Upper lobe of right lung (tissue), 1 donor: ENCODE data around the gene DPP10. TPM values are rescaled to one million over a fixed set of nuclear protein-coding genes. Genes with fewer than 3 reads are reported as not detected.
"Not testable (repeated sequence)": the region's sequence is repeated elsewhere in the genome, so short reads cannot be mapped to it uniquely, and the experiment has no call there.

Experiments used
- ATAC-seq: fragments of 200-7000 bp; cut with Tn5 transposase; one replicate; pipeline ENCODE4 v1.9.1; 2020; ENCODE audit warnings: mild to moderate bottlenecking, moderate library complexity
- DNase-seq: peaks from one replicate; pipeline ENCODE4 v3.0.0-alpha.2; 2020
- H3K27ac ChIP-seq: fragments of 200-600 bp; one replicate; pipeline ENCODE4 v1.8.0; 2022
- H3K27me3 ChIP-seq: fragments of 200-600 bp; one replicate; pipeline ENCODE4 v1.8.0; 2022; ENCODE audit warnings: mild to moderate bottlenecking
- H3K36me3 ChIP-seq: fragments of 200-600 bp; one replicate; pipeline ENCODE4 v1.8.0; 2022
- H3K4me1 ChIP-seq: fragments of 200-600 bp; one replicate; pipeline ENCODE4 v1.8.0; 2022
- H3K4me3 ChIP-seq: fragments of 200-600 bp; one replicate; pipeline ENCODE4 v1.8.0; 2022; ENCODE audit warnings: mild to moderate bottlenecking
- H3K9me3 ChIP-seq: fragments of 200-600 bp; one replicate; pipeline ENCODE4 v1.8.0; 2022
- CTCF ChIP-seq: fragments of 200-600 bp; IDR thresholded peaks from one replicate; pipeline ENCODE4 v1.8.0; 2022; ENCODE audit warnings: antibody characterized with exemption
- intact Hi-C: fragments of 100-400 bp; cut with DNase I; formaldehyde crosslinking; loops from one replicate; pipeline ENCODE4 v1.11.0; 2022
- total RNA-seq: library from RNA; stranded (reverse); fragmentation: NEBNext Ultra II Directional; extraction: Animal tissue kit (Norgen Biotek cat#: 25700); gene quantifications from one replicate; pipeline ENCODE4 v1.2.1, GENCODE V29; 2021
- donor health status: DM: no; HTN: yes; CAD: no; lungs with severe emphysema.

The DPP10 gene
- total RNA-seq, 1 donor from 2014 or later: 1.0 TPM

DNA sequence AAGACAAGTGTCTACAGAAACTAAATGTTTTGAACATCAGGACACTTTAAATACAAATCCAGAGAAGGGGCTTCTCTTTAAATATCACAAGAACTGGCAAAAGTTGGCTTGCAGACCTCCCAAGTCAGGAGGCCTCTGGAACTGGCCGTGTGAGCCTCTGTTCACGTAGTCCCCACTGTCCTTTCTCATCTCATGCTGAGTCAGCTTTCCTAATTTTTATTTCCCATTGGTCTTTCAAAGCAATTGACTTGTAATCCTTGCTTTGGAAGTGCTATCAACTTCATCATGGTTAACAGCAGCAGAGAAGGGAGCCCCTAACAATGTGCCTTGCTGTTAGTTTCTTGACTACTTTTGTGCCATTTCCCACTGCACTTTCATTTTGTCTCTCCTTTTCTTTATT lies 303.3 kb downstream of the DPP10 start:
- H3K4me3 ChIP-seq: no peak overlapping the region
- H3K4me1 ChIP-seq: no peaks in the 10 kb centered on the region
- TF ChIP-seq CTCF: no peak
- intact Hi-C loops: no loop called here
- ATAC-seq (no peak), DNase-seq (no peak)
- H3K27me3 ChIP-seq: no peaks in the 10 kb centered on the region
- H3K9me3 ChIP-seq: no peaks in the 10 kb centered on the region
- H3K36me3 ChIP-seq: no peaks in the 10 kb centered on the region
- H3K27ac ChIP-seq: no peak overlapping the region

- H3K36me3 ChIP-seq, DNase-seq, ATAC-seq, H3K4me1 ChIP-seq, intact Hi-C loops, H3K27ac ChIP-seq, H3K27me3 ChIP-seq, H3K9me3 ChIP-seq, H3K4me3 ChIP-seq: not testable (repeated sequence)
These were observed 305.7 kb downstream of the DPP10 start for GRCh38 chr2:114748175-114748574.

- ATAC-seq: peak; percentile 44
- Histone ChIP-seq H3K4me3 (no peak overlapping the region), H3K36me3 (no peaks in the 10 kb centered on the region), H3K9me3 (no peaks in the 10 kb centered on the region), H3K27ac (no peak overlapping the region), H3K27me3 (no peaks in the 10 kb centered on the region), H3K4me1 (no peaks in the 10 kb centered on the region)
- intact Hi-C loops: no loop called here
- DNase-seq: no peak
- no peak for TF ChIP-seq CTCF
These were observed 310.0 kb downstream of the DPP10 start for GRCh38 chr2:114752425-114752824.

DNA sequence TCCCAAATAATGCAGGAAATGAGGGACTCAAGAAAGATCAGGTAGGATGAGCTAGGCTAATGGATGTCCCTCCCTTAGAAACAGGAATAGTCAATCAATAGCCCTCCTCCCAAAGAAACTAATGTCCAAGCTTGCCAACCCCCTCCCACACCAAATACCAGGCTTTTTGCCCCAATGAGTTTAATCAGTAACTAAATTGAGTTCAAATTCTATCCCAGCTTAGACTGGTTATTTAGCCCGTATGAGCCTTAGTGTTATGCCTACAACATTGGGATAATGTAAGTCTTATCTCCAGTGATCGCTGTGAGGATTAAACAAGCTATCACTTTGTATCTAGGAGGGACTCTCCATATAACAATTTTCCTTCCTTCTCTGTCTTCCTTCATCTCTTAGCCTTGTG lies 310.7 kb downstream of the DPP10 start:
- intact Hi-C loops: no loop called here
- Histone ChIP-seq H3K27me3 (no peaks in the 10 kb centered on the region), H3K27ac (no peak overlapping the region), H3K4me3 (no peak overlapping the region), H3K4me1 (no peaks in the 10 kb centered on the region), H3K9me3 (no peaks in the 10 kb centered on the region), H3K36me3 (no peaks in the 10 kb centered on the region)
- ATAC-seq (no peak), DNase-seq (no peak)
- no peak for TF ChIP-seq CTCF

GRCh38 chr2:114754907-114755563 lies 312.6 kb downstream of the DPP10 start:
- no peak for TF ChIP-seq CTCF
- intact Hi-C loops: no loop called here
- Histone ChIP-seq H3K27ac (no peak overlapping the region), H3K4me1 (no peaks in the 10 kb centered on the region), H3K27me3 (no peaks in the 10 kb centered on the region), H3K9me3 (no peaks in the 10 kb centered on the region), H3K36me3 (no peaks in the 10 kb centered on the region), H3K4me3 (no peak overlapping the region)
- ATAC-seq (peak; percentile 49), DNase-seq (no peak)

DNA sequence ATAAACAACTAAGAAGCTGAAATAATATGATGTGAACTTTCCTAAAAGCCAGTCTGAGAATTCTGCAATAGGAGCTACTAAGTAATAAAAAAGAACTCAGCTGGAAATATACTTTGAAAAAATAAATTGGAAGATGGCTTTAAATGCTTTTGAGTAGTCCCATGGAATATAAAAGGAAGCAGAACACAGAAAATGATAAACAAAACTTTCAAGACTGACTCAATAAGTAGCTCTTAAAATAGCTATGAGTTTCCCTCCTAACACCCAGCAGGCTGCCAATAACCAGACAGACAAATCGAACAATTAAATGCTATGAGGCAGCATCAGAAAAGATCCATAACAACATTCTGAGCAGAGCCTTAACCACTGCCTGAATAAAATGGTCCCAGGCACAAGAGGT lies 319.9 kb downstream of the DPP10 start:
- Histone ChIP-seq H3K4me1 (no peaks in the 10 kb centered on the region), H3K27ac (no peak overlapping the region), H3K27me3 (no peaks in the 10 kb centered on the region), H3K9me3 (no peaks in the 10 kb centered on the region), H3K36me3 (no peaks in the 10 kb centered on the region), H3K4me3 (no peak overlapping the region)
- intact Hi-C loops: no loop called here
- TF ChIP-seq CTCF: no peak
- no peak for ATAC-seq
- no peak for DNase-seq
